Fibroblast of lung (primary cell): ENCODE measurements around the gene SPATA46. TPM values are rescaled to one million over a fixed set of nuclear protein-coding genes. Genes with fewer than 3 reads are reported as not detected.
A peak's percentile ranks its signal among the peaks of the same experiment; 100 is the strongest.

Source experiments
- DNase-seq, 2 donors: peaks; one replicate each; pipeline versions ENCODE4 v3.0.0 to v3.0.0-alpha.2; 2010; ENCODE audit warnings: low read depth in 2 of 2
- H2AFZ ChIP-seq: 2 replicates; pipeline ENCODE4 v1.5.1; 2012; ENCODE audit warnings: low read length, control low read depth, inconsistent platforms
- H3K27ac ChIP-seq: 2 replicates; pipeline ENCODE4 v1.5.1; 2011; ENCODE audit warnings: low read length, control low read depth; ENCODE audit not compliant: insufficient read depth
- H3K27me3 ChIP-seq: 2 replicates; pipeline ENCODE4 v1.5.1; 2011; ENCODE audit warnings: mild to moderate bottlenecking, low read length; ENCODE audit not compliant: control insufficient read depth, insufficient read depth
- H3K36me3 ChIP-seq: 2 replicates; pipeline ENCODE4 v1.5.1; 2011; ENCODE audit warnings: low read length; ENCODE audit not compliant: control insufficient read depth, insufficient read depth
- H3K4me1 ChIP-seq: 2 replicates; pipeline ENCODE4 v1.5.1; 2011; ENCODE audit warnings: low read length; ENCODE audit not compliant: control insufficient read depth, insufficient read depth; ENCODE audit errors: extremely low read depth
- H3K4me2 ChIP-seq: 2 replicates; pipeline ENCODE4 v1.5.1; 2011; ENCODE audit warnings: low read length, control low read depth; ENCODE audit not compliant: insufficient read depth; ENCODE audit errors: extremely low read depth
- H3K4me3 ChIP-seq, 4 experiments: fragments of 200-600 bp in 1 of 4; sonication (generic) in 1 of 4; replicated peaks in 1 of 4; 2 replicates each; pipeline ENCODE4 v1.5.1; 2011 to 2016; ENCODE audit warnings: low read length in 4 of 4, low read depth in 3 of 4, mild to moderate bottlenecking in 3 of 4, control low read depth in 2 of 4, inconsistent platforms in 1 of 4, mixed read lengths in 1 of 4; ENCODE audit not compliant: insufficient read depth in 1 of 4; ENCODE audit errors: control extremely low read depth in 1 of 4
- H3K79me2 ChIP-seq: 2 replicates; pipeline ENCODE4 v1.5.1; 2012; ENCODE audit warnings: mild to moderate bottlenecking, low read length, inconsistent platforms; ENCODE audit not compliant: control insufficient read depth, insufficient read depth
- H3K9ac ChIP-seq: 2 replicates; pipeline ENCODE4 v1.5.1; 2011; ENCODE audit warnings: mild to moderate bottlenecking, low read length, control low read depth; ENCODE audit not compliant: insufficient read depth
- H3K9me3 ChIP-seq: 2 replicates; pipeline ENCODE4 v1.5.1; 2012; ENCODE audit warnings: low read depth, low read length; ENCODE audit not compliant: control insufficient read depth, insufficient read depth
- H4K20me1 ChIP-seq: 2 replicates; pipeline ENCODE4 v1.5.1; 2011; ENCODE audit warnings: low read length; ENCODE audit not compliant: control insufficient read depth, insufficient read depth; ENCODE audit errors: extremely low read depth
- EZH2 ChIP-seq: IDR thresholded peaks from 2 replicates; pipeline ENCODE4 v1.5.1; 2012; ENCODE audit warnings: low read length, control low read depth, mild to moderate bottlenecking; ENCODE audit errors: missing control alignments
- polyA plus RNA-seq, 2 donors: library from polyadenylated mRNA; depleted of rRNA in 1 of 2; stranded (reverse) in 1 of 2; unstranded in 1 of 2; fragments of >200 nt; gene quantifications; 2 replicates each; pipeline ENCODE4 v1.2.1, GENCODE V29; 2011 to 2012; ENCODE audit warnings: missing spikeins in 1 of 2
- total RNA-seq: library from RNA; depleted of rRNA; stranded (reverse); fragments of >200 nt; gene quantifications from 2 replicates; pipeline ENCODE4 v1.2.1, GENCODE V29; 2014
- TF ChIP-seq, protein P1 (sequence below), 2 donors: IDR thresholded peaks in 1 of 2; conservative IDR thresholded peaks in 1 of 2; 1 replicate in 1 of 2; 2 replicates in 1 of 2; pipeline ENCODE4 v1.5.1; 2011 to 2012; ENCODE audit warnings: low read length in 2 of 2, control low read depth in 1 of 2, inconsistent platforms in 1 of 2, low read depth in 1 of 2, mild to moderate bottlenecking in 1 of 2

The SPATA46 gene
- total and polyA plus RNA-seq, 2 donors (not counting 1 experiment from before 2014, with no cell fraction given), result not detected

DNA sequence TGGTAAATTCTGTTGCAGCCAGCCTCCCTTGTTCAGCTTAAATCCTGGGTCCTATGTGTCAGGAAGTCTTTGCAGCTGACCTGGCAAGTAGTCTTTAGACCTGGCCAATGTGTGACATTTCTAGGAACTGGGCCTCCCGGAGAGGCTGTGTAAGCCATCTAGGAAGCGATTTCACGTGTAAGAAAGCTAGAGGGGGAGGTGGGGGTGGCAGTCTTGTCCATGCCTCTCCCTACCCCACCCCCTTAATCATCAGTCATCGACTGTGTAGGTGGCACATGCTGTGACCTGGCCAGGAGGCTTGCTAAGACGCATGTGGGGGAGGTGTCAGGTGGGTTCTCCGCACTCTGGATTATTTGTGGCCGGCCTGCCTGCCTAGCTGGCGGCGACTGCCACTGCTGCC lies 13.3 kb upstream of the SPATA46 start:
- H3K36me3 ChIP-seq, result no peaks in the 10 kb centered on the region
- peaks cover 25% of the 10 kb centered on the region for H3K27me3 ChIP-seq
- no peak overlapping the region for H3K9ac ChIP-seq
- no peak overlapping the region for H3K27ac ChIP-seq
- DNase-seq, result peak in 1 of 2 donors; percentile 14
- H3K4me3 ChIP-seq, result no peak overlapping the region
- TF ChIP-seq, protein P1, sequence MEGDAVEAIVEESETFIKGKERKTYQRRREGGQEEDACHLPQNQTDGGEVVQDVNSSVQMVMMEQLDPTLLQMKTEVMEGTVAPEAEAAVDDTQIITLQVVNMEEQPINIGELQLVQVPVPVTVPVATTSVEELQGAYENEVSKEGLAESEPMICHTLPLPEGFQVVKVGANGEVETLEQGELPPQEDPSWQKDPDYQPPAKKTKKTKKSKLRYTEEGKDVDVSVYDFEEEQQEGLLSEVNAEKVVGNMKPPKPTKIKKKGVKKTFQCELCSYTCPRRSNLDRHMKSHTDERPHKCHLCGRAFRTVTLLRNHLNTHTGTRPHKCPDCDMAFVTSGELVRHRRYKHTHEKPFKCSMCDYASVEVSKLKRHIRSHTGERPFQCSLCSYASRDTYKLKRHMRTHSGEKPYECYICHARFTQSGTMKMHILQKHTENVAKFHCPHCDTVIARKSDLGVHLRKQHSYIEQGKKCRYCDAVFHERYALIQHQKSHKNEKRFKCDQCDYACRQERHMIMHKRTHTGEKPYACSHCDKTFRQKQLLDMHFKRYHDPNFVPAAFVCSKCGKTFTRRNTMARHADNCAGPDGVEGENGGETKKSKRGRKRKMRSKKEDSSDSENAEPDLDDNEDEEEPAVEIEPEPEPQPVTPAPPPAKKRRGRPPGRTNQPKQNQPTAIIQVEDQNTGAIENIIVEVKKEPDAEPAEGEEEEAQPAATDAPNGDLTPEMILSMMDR (conservative IDR thresholded peaks at IDR 0.05 in 1 of 2, IDR thresholded peaks at IDR 0.05 in 1 of 2; ENCODE audit: low read depth in 1 of 2, low read length in 2 of 2), result no peak
- no peak for TF ChIP-seq EZH2
- H2AFZ ChIP-seq, result no peak overlapping the region
- no peaks in the 10 kb centered on the region for H3K79me2 ChIP-seq
- H4K20me1 ChIP-seq, result no peaks in the 10 kb centered on the region
- no peaks in the 10 kb centered on the region for H3K9me3 ChIP-seq
- H3K4me2 ChIP-seq, result no peak overlapping the region
- no peaks in the 10 kb centered on the region for H3K4me1 ChIP-seq

DNA sequence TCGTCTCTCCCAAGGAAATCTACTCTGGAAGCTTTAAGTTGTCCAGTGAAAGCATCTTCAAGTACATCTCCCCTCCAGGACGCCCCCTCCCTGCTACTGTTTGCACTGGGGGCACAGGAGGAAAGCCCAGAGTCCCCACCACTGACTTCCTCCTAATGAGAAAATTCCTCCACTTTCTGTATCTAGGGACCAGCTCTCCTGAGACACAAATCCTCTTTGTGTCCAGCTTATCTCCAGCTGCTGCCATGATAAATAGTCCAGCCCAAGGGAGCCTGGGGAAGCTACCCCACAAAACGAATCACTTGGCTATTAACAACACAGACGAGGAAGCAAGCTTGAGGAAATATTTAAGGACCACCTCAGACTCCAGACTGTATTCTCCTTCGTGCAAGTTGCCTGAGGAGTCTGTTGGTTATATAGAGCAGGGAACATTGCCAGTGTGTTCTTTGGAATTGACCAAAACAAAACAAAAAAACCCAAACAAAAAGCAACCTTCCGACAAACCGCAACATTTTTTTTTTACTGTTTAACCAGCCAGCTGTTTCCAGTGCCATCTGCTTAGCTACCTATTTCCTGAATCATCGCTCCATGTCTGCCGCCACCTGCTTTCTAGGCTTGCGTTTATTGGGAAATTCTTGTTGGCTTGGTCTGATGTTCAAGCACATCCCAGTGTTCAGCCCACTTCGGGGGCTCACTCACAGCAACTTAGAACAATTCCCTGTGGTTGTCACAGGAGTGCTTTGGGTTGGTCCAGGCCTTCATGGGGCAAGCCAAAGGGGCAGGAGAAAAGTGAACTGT lies 12.6 kb upstream of the SPATA46 start:
- no peaks in the 10 kb centered on the region for H3K9me3 ChIP-seq
- peaks cover 25% of the 10 kb centered on the region for H3K27me3 ChIP-seq
- no peaks in the 10 kb centered on the region for H4K20me1 ChIP-seq
- no peak overlapping the region for H3K9ac ChIP-seq
- TF ChIP-seq, protein P1 (conservative IDR thresholded peaks at IDR 0.05 in 1 of 2, IDR thresholded peaks at IDR 0.05 in 1 of 2; ENCODE audit: low read depth in 1 of 2, low read length in 2 of 2), result no peak
- TF ChIP-seq EZH2, result peak; percentile 26
- no peaks in the 10 kb centered on the region for H3K79me2 ChIP-seq
- H3K4me2 ChIP-seq, result no peak overlapping the region
- no peak overlapping the region for H3K27ac ChIP-seq
- no peaks in the 10 kb centered on the region for H3K36me3 ChIP-seq
- H2AFZ ChIP-seq, result no peak overlapping the region
- DNase-seq, result peak; percentile 44 to 79
- H3K4me3 ChIP-seq, result no peak overlapping the region
- H3K4me1 ChIP-seq, result no peaks in the 10 kb centered on the region

DNA sequence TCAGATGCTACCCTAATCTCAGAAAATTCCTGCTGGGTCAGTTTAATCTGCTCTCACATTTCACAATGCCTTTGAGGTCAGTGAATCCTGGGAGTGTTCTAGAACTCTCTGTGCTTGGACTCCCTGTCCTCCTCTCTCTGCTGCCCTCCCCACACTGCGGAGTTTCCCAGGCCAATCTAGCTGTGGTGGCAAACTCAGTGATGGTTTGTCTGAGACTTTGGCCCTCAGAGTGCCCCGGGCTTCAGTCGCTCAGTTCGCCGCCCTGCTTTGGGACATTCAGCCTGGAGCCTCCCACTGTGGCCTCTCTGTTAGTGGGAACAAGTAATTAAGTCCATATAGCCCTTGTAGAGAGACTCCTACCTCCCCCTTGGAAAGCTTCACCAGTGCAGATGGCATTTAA lies 12.0 kb upstream of the SPATA46 start:
- TF ChIP-seq, protein P1 (conservative IDR thresholded peaks at IDR 0.05 in 1 of 2, IDR thresholded peaks at IDR 0.05 in 1 of 2; ENCODE audit: low read depth in 1 of 2, low read length in 2 of 2), result no peak
- no peak for TF ChIP-seq EZH2
- Histone ChIP-seq H3K4me1 (no peaks in the 10 kb centered on the region), H3K79me2 (no peaks in the 10 kb centered on the region), H3K4me2 (no peak overlapping the region), H4K20me1 (no peaks in the 10 kb centered on the region), H3K4me3 (no peak overlapping the region), H3K9ac (no peak overlapping the region), H3K9me3 (no peaks in the 10 kb centered on the region), H2AFZ (no peak overlapping the region), H3K27me3 (peaks cover 25% of the 10 kb centered on the region), H3K27ac (no peak overlapping the region), H3K36me3 (no peaks in the 10 kb centered on the region)
- no peak for DNase-seq
